NCI-H82 (cell line): ENCODE data around the gene SLC6A5.
A peak's percentile ranks its signal among the peaks of the same experiment; 100 is the strongest.

ENCODE experiments used
- DNase-seq: peaks from one replicate; lab custom pipeline; 2025; lab: John Stamatoyannopoulos, UW

SLC6A5 gene

DNA sequence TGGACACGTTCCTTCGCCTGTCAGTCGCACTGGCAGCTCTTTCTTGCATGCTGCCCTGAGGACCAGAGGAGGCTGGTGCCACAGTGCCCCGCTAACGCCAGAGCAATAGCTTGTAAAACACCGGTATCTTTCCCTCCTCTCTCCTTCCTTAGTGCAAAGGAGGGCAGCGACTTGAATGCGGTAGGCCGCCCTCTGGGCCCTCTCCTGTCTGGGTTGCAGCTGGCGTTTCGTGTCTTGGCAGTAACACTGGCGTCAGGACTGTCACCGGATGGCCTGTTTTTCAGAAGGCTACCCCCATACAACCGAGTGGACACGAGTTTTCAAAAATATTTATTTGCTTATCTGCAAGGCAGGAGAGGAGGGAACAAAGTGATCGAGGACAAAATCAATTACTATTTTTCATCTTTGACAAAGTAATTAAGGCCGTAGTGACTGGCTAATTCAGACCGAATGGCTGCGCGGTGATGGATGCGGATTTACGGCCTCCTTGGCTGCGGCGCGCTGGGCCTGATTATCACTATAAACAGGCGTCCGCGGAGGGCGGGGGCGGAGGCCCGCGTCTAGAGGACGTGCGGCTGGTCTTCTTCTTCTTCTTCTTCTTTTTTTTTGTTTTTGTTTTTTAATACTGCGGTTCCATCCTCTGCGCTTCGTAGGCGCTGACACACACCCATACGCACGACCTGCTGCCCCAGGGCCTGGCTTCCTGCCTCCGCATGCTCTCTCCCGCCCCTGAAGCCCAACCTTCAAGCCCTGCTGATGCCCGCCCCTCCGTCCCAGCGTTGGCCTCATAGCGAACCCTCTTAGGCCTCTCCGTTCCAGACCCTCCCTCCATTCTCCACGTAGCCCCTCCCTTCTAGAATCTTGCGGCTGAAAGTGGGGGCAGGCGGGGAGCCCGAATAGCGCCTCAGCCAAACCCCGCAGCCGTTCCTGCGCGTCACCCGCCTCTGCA lies 2.9 kb upstream of the SLC6A5 start:
- DNase-seq, result no peak

- no peak for DNase-seq
Observed at GRCh38 chr11:20597154-20597679, 2.2 kb upstream of the SLC6A5 start.

DNA sequence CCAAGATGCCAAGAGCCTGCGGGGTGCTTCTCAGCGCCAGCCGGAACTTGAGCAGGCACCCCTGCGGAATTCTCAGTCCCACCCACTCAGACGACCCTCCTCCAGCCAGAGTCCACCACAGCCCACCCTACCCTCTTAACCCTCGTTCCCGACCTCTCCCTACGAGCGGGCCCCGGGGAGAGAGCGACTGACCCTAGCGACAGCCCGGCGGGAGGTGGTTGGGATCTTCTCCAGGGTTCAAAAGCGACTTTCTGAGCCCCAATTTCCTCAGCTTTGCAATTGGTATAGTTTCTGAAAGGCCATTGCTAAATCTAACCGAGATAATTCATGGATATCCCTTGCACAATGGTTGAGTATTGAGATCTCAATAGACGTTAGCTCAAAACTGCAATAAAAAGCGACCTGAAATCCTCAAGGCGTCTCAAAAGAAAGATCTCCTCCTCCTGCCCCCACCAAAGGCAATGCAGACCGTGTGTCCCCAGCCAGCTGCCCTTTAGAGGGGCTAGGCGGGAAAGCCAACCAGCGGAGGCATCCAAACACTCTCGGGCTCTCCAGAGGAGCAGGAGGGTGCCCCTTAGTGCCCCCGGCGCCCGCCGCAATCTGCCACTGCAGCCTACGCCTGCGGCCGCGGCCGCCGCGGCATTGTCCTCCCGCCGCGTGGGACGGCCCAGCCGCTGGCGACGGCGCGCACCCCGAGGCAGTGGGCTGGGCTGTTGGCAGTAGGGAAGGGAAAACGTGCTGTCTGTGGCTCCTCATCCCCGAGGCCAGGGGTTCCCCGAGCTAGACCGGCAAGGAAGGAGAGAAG lies 1.5 kb upstream of the SLC6A5 start:
- no peak for DNase-seq

- DNase-seq, result no peak
Observed at GRCh38 chr11:20598492-20598891, 916 bp upstream of the SLC6A5 start.

GRCh38 chr11:20600020-20600346 lies 575 bp downstream of the SLC6A5 start:
- no peak for DNase-seq

DNA sequence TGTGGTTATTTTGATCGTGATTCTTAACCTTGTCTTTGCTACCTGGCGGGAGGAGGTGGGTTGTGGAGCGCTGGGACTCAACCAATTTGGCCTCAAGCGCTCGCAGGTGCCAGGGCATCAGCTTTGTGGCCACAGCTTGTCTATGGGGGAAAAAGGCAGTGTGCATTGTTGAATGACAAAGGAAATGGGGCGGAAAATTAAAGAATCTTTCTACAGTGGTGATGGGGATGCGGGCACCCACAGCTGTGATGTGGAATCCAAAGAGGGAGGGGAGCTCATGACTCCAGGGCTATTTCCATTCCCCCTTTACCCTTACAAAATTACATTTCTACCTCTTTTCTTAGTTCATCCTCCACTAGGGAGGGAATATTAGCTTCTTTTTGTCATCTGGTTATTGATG lies 1.1 kb downstream of the SLC6A5 start:
- no peak for DNase-seq

- no peak for DNase-seq
Observed at GRCh38 chr11:20601221-20601914, 2.0 kb downstream of the SLC6A5 start.

- DNase-seq, result no peak
Observed at GRCh38 chr11:20604295-20604803, 4.9 kb downstream of the SLC6A5 start.

- no peak for DNase-seq
Observed at GRCh38 chr11:20604864-20605601, 5.6 kb downstream of the SLC6A5 start.

DNA sequence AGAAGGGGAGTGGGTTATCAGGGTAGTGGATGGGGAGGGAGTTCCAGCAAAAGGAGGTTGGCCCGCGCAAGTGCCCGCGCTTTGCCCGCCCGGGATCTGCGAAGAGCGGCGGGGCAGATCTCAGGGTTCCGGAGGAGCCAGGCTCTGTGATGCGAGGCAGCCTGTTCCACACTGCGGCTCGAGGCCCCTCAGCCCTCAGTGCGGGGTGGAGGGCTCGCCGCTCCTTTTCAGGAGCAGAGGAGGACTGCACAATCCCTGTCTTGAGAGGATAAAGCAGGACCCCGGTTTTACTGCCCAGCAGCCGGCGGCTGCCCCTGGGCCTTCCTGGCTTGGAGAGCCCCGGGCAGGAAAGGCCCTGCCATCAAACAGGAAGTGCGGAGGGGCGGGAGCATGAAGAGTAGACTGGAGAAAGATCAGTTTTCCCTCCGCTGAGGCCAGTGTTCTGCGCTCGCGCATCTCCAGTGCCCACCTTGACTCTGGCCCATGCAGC lies 6.2 kb downstream of the SLC6A5 start:
- no peak for DNase-seq

- peak; percentile 8 for DNase-seq
Observed at GRCh38 chr11:20608934-20609333, 9.5 kb downstream of the SLC6A5 start.

DNA sequence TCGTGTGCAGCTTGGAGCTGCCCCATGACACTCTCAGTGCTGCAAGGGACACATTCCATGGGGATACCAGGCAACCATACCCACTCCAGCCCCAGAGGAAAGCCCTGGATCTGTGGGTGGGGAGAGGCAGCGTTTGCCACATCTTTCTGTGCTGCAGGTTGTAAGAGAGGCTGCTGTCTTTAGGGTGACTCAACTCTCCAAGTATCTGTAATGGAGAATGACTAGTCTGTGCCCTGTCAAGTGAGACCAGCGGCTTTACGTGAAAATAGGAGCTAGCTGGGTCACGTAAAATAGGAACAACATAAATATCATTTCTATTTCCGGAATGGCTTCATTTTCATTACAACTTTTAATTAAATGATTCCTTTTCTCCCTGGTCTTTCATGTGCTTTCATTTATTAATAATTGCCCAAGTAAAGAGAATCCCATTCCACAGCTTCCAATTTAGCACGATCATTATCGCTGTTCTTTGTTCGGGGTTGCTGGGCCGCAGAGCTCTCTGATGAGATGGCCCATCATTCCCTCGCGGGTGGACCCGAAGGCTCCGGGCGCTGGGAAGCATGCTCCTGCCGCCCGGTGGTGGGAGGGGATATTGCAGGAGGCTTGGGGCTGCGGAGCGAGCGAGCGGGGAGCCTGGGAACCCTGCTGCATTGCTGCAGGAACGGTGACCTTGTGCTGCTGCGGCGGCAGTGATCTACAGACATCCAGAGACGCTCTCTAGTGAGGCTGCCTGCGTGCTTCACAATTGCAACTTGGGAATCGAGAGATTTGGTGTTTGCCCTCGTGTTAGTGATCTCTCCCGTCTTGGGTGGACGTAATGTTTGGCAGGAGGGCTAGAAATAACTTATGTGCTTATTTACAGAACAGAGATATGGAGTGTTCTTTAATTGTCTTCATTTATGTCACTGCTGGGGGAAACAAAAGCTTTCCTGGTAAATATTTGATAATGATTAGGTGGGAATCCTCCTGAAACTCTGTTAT lies 10.6 kb downstream of the SLC6A5 start:
- DNase-seq, result peak; percentile 90

- DNase-seq, result peak; percentile 10
Observed at GRCh38 chr11:20610825-20611224, 11.4 kb downstream of the SLC6A5 start.

- no peak for DNase-seq
Observed at GRCh38 chr11:20611445-20611844, 12.0 kb downstream of the SLC6A5 start.

DNA sequence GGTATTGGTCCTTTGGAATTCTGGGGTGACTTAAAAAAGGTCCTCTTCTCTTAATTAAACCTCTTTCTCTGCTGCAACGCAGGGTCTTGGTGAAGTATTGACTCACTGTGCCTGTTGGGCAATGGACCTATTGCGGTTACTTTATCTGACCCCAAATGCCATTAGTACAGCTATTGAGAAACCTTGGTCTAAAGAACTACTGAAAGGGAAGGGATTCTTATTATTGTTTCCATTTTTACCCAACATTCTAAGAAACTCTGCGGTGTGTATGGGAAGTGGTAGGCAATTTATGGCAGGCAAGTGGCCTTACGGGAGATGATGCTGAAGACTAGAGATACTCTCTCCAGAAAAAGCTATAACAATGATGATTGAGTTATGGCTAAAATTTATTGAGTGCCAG lies 12.5 kb downstream of the SLC6A5 start:
- DNase-seq, result no peak

DNA sequence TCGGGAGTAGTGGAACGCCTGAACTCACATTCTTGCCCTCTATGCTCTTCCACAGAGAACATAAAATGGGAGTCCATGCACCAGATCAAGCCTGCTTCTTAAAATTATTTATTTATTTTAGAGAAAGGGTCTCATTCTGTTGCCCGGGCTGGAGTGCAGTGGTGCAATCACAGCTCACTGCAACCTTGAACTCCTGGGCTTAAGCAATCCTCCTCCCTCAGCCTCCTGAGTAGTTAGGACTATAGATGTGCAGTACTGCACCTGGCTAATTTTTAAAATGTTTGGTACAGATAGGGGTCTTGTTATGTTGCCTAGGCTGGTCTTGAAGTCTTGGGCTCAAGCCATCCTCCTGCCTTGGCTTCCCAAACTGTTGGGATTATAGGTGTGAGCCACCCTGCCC lies 13.0 kb downstream of the SLC6A5 start:
- DNase-seq, result no peak

DNA sequence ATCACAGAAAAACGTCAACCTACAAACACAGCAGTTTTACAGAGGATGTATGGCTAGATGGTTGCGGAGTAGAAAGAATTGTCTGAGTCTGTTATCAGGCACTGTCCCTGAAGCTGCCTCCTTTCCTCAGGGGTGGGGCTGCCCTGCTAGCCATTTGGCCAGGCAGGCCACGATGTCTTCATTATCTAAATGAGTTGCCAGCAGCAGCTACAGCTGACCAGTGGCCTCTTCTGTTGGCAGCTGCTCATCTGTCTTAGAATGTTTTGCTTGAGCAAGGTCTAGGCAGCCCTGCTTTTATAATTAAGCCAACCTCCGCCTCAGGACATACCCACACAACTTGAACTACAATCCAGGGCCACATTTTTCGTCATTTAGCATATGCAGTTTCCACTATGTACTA lies 17.5 kb downstream of the SLC6A5 start:
- DNase-seq, result peak; percentile 20

GRCh38 chr11:20617346-20618005 lies 18.1 kb downstream of the SLC6A5 start:
- DNase-seq, result peak; percentile 89

DNA sequence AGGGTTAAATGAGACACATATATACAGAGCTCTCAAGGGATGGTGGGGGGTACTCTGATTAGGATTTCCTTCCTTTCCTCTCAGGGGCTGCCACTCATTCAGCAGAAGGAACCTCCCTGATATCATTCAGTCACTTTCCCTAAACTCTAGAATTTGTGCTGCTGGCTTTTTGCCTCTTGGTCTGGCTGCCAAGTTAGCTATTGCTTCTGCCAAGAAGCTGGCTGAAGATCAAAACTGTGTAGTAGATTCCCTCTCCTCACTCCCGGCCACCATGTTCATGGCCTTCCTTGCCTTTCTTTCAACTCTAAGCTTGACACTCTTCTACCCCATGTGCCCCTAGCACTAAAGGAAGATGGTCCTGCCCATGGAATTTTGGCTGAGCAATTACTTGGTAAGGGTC lies 18.7 kb downstream of the SLC6A5 start:
- DNase-seq, result no peak
